HG03432 (cell line): ENCODE data around the gene MARCHF11.

Source experiments
- ATAC-seq: cut with Tn5 transposase; IDR thresholded peaks from one replicate; pipeline ENCODE4 v1.9.1; 2021; ENCODE audit warnings: mild to moderate bottlenecking, moderate library complexity; ENCODE audit not compliant: unreplicated experiment

The MARCHF11 gene

GRCh38 chr5:16179511-16179935, at the start of gene MARCHF11:
TSS of gene MARCHF11 (minus strand) at chr5:16179791. CDS start at chr5:16179575, 216 bp downstream.
- no peak for ATAC-seq

- ATAC-seq: no peak
Measured at GRCh38 chr5:16225927-16226326, 46.3 kb upstream of the MARCHF11 start.

- ATAC-seq: no peak
Measured at GRCh38 chr5:16192311-16192710, 12.7 kb upstream of the MARCHF11 start.

- ATAC-seq: no peak
Measured at GRCh38 chr5:16180789-16181082, 1.1 kb upstream of the MARCHF11 start.

- no peak for ATAC-seq
Measured at GRCh38 chr5:16179936-16180788, 571 bp upstream of the MARCHF11 start.

- ATAC-seq: peak; percentile 65
Measured at GRCh38 chr5:16178745-16179372, 732 bp downstream of the MARCHF11 start.

- ATAC-seq: no peak
Measured at GRCh38 chr5:16169550-16169949, 10.0 kb downstream of the MARCHF11 start.

GRCh38 chr5:16160706-16161105, 18.9 kb downstream of the MARCHF11 start:
- ATAC-seq: peak; percentile 87

- ATAC-seq: no peak
Measured at GRCh38 chr5:16159636-16160035, 20.0 kb downstream of the MARCHF11 start.

- no peak for ATAC-seq
Measured at GRCh38 chr5:16156152-16156551, 23.4 kb downstream of the MARCHF11 start.

- no peak for ATAC-seq
Measured at GRCh38 chr5:16152601-16153568, 26.7 kb downstream of the MARCHF11 start.

- no peak for ATAC-seq
Measured at GRCh38 chr5:16149621-16150020, 30.0 kb downstream of the MARCHF11 start.

GRCh38 chr5:16147179-16147900, 32.3 kb downstream of the MARCHF11 start:
- ATAC-seq: no peak

- no peak for ATAC-seq
Measured at GRCh38 chr5:16144416-16144815, 35.2 kb downstream of the MARCHF11 start.

- no peak for ATAC-seq
Measured at GRCh38 chr5:16143361-16144049, 36.1 kb downstream of the MARCHF11 start.

GRCh38 chr5:16140944-16141343, 38.6 kb downstream of the MARCHF11 start:
- ATAC-seq: no peak

- ATAC-seq: no peak
Measured at GRCh38 chr5:16140417-16140816, 39.2 kb downstream of the MARCHF11 start.

GRCh38 chr5:16137177-16137576, 42.4 kb downstream of the MARCHF11 start:
- no peak for ATAC-seq

GRCh38 chr5:16135506-16135905, 44.1 kb downstream of the MARCHF11 start:
- no peak for ATAC-seq

GRCh38 chr5:16135003-16135402, 44.6 kb downstream of the MARCHF11 start:
- ATAC-seq: no peak
